NK-92 (cell line): Measurements from ENCODE around the gene EXOSC3.

Experiments used
- DNase-seq: peaks from one replicate; lab custom pipeline; 2025; ENCODE audit not compliant: unreplicated experiment; lab: John Stamatoyannopoulos, UW

EXOSC3 gene

DNA sequence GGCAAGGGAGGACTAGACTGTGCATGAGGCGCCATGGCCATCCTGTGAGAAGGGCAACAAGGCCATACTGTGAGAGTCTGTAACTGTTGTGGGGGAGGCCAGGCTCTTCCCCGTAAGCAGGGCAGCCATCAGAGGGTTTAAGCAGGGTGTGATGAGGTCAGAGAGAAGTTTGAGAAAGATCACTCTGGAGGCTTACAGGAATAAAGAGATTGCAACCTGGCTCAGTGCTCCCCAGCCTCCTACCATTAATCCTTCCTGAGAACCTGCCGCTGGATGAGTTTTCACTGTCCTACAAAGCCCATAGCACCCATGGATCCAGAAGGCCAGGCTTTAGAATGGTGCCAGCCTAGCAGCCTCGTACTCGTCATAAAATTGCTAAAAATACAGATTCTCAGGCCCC is 45.6 kb downstream of the EXOSC3 start:
- DNase-seq, result no peak

DNA sequence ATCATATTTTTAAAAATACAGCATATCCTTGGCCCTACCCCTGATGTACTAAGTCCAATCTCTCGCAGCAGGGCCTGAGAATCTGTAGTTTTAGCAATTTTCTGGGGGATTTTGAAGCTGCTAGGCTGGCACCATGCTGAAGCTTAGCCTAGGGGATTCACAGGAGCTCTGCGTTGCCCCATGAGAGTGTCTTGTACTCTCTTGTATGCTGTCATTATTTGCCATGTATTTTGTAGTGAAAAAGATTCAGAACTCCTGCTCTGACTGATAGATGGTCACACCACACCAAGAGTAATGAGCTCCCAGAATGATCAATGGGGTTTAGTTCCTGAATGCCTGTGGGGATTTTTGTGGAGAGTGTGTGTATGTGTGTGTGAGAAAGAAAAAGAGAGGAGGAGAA is 51.9 kb downstream of the EXOSC3 start:
- DNase-seq, result no peak

DNA sequence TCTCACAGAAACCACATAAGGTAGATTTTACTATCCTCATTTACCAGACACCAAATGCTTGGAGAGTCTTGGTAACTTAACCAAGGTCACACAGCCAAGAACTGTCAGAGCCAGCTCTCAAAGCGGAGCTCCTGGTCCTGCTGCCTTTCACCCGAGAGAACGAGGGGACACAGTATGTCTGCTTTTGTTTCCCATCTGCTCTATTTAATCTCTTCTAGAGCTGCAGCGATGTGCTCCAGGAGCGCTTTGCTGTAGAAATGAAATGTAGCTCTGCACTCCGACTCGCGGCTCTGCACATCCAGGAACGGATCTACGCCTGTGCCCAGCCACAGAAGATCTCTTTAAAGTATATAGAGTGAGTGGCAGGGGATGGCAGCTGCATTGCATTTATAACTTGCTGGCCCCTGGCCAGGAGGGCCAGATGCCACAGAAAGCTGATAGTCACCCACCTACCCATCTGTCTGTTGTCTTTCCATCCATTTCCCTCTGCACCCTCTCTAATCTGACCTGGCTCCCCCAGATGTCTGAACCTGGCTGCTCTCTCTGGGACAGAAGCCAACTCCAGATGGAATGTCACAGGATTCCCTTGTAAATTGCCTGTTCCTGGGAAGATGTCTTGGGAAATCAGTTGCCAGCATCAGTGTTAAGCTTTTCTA is 52.6 kb downstream of the EXOSC3 start:
- DNase-seq, result no peak

DNA sequence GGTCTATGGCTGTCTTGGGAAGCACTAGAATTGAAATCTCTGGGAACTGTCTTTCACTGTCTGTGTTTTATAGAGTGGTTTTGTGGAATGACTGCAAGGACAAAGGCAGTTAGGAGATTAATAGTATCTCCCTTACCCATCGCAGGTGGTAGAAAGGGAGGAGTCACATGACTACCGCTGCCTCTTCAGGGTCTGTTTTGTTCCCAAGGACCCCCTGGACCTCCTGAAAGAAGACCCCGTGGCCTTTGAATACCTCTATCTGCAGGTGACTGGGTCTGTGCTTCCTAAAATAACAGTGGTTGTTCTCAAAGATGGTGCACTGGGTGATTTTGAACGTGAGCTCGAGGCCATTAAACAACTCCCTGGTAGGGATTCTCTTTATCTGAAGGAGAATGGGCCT is 54.0 kb downstream of the EXOSC3 start:
- DNase-seq, result no peak

DNA sequence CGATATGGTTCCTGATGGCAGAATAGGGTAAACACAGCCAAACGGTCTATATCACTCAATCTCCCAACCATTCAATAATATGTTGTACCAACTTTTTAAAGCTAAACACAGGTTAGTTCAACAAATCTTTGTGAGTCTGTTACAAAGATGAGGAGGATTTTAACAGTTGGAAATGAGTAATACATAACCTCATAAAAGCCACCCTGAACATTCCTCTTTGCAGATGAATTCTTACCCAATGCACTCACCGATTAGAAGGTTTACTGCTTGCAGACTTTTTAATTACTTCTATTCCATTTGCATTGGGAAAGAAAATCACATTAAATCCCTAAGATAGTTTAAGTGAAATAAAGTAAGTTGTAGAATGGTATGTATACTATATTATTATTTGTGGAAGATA is 54.6 kb downstream of the EXOSC3 start:
- no peak for DNase-seq
